Colonic mucosa (tissue), 4 donors: ENCODE results near the gene TYROBP. TPM values are rescaled to one million over a fixed set of nuclear protein-coding genes. Genes with fewer than 3 reads are reported as not detected.

ENCODE experiments used
- DNase-seq: peaks from one replicate; pipeline ENCODE4 v3.0.0-alpha.2; 2020
- H3K27ac ChIP-seq: fragments of 200-600 bp; one replicate; pipeline ENCODE4 v1.8.0; 2021
- H3K27me3 ChIP-seq: fragments of 200-600 bp; one replicate; pipeline ENCODE4 v1.8.0; 2021
- H3K36me3 ChIP-seq: fragments of 200-600 bp; one replicate; pipeline ENCODE4 v1.8.0; 2021
- H3K4me1 ChIP-seq: fragments of 200-600 bp; one replicate; pipeline ENCODE4 v1.8.0; 2021; ENCODE audit warnings: mild to moderate bottlenecking
- H3K4me3 ChIP-seq: fragments of 200-600 bp; one replicate; pipeline ENCODE4 v1.8.0; 2021
- H3K9ac ChIP-seq, 2 donors: one replicate each; pipeline ENCODE4 v1.7.0; 2013; ENCODE audit warnings: control low read depth in 2 of 2, low read depth in 2 of 2, low read length in 2 of 2
- H3K9me3 ChIP-seq: fragments of 200-600 bp; one replicate; pipeline ENCODE4 v1.8.0; 2021
- CTCF ChIP-seq: fragments of 200-600 bp; IDR thresholded peaks from one replicate; pipeline ENCODE4 v1.8.0; 2022; ENCODE audit warnings: antibody characterized with exemption, mild to moderate bottlenecking
- intact Hi-C: fragments of 100-400 bp; cut with DNase I; formaldehyde crosslinking; loops from one replicate; pipeline ENCODE4 v1.14.1; 2022
- total RNA-seq, 2 donors: library from RNA; stranded (reverse); fragmentation: NEBNext Ultra II Directional in 1 of 2; extraction: Animal tissue kit (Norgen Biotek cat#: 25700) in 1 of 2; gene quantifications; one replicate each; pipeline ENCODE4 v1.2.1, GENCODE V29; 2021
- donor health status: healthy.
- donor health status: DM: no; HTN: no; CAD: no.
- donor health status: DM: no; HTN: no; CAD: no.

The TYROBP gene
- total RNA-seq, 2 donors from 2014 or later = 10.4 to 32.8 TPM

GRCh38 chr19:35935911-35936737 lies 28.0 kb upstream of the TYROBP start, which contains the start of gene LRFN3:
TSS of gene LRFN3 (plus strand) at chr19:35936374. CDS start at chr19:35939426, 3,052 bp downstream.
- DNase-seq = peak; percentile 83
- Histone ChIP-seq H3K4me3 (peak within 1 kb of the TSS; percentile 53), H3K27ac (no peak within 1 kb of the TSS), H3K27me3 (no peaks in the 10 kb centered on the region), H3K9ac (peak within 1 kb of the TSS; percentile 67 to 82), H3K36me3 (no peaks in the 10 kb centered on the region), H3K9me3 (no peaks in the 10 kb centered on the region), H3K4me1 (peaks cover 5% of the 10 kb centered on the region)
- TF ChIP-seq CTCF = no peak
- intact Hi-C loops = loop anchor here (10.0 kb wide), 1 partner anchor 191 kb away; the partner anchor contains the start of genes IGFLR1, LIN37, PSENEN and U2AF1L4

- Histone ChIP-seq H3K4me3 (no peak overlapping the region), H3K27me3 (no peaks in the 10 kb centered on the region), H3K9me3 (no peaks in the 10 kb centered on the region), H3K27ac (no peak overlapping the region), H3K4me1 (peaks cover 5% of the 10 kb centered on the region), H3K36me3 (no peaks in the 10 kb centered on the region), H3K9ac (no peak overlapping the region)
- intact Hi-C loops = loop anchor here (5.0 to 10.0 kb wide), 4 partner anchors 35 to 240 kb away; partner anchors contain the start of genes IGFLR1, LIN37, PSENEN and U2AF1L4
- TF ChIP-seq CTCF = no peak
- no peak for DNase-seq
Measured at GRCh38 chr19:35932291-35932936, 24.3 kb upstream of the TYROBP start.

- Histone ChIP-seq H3K4me3 (no peak overlapping the region), H3K27me3 (no peaks in the 10 kb centered on the region), H3K27ac (no peak overlapping the region), H3K4me1 (peaks cover 2% of the 10 kb centered on the region), H3K36me3 (no peaks in the 10 kb centered on the region), H3K9me3 (no peaks in the 10 kb centered on the region), H3K9ac (no peak overlapping the region)
- no peak for DNase-seq
- intact Hi-C loops = loop anchor here (5.0 to 10.0 kb wide), 4 partner anchors 35 to 240 kb away; partner anchors contain the start of genes IGFLR1, LIN37, PSENEN and U2AF1L4
- no peak for TF ChIP-seq CTCF
Measured at GRCh38 chr19:35931874-35932202, 23.7 kb upstream of the TYROBP start.

GRCh38 chr19:35931161-35931873 lies 23.2 kb upstream of the TYROBP start:
- Histone ChIP-seq H3K9ac (peak overlapping the region; percentile 44 to 73), H3K36me3 (no peaks in the 10 kb centered on the region), H3K4me1 (no peaks in the 10 kb centered on the region), H3K27ac (peak overlapping the region; percentile 53), H3K4me3 (no peak overlapping the region), H3K27me3 (no peaks in the 10 kb centered on the region), H3K9me3 (no peaks in the 10 kb centered on the region)
- intact Hi-C loops = loop anchor here (5.0 to 10.0 kb wide), 4 partner anchors 34 to 239 kb away; partner anchors contain the start of genes IGFLR1, LIN37, PSENEN and U2AF1L4
- TF ChIP-seq CTCF = peak; percentile 54
- peak; percentile 99 for DNase-seq

GRCh38 chr19:35929876-35930275 lies 21.8 kb upstream of the TYROBP start:
- no peak for TF ChIP-seq CTCF
- Histone ChIP-seq H3K27ac (no peak overlapping the region), H3K4me1 (no peaks in the 10 kb centered on the region), H3K4me3 (no peak overlapping the region), H3K27me3 (no peaks in the 10 kb centered on the region), H3K36me3 (no peaks in the 10 kb centered on the region), H3K9me3 (no peaks in the 10 kb centered on the region), H3K9ac (no peak overlapping the region)
- DNase-seq = no peak
- intact Hi-C loops = loop anchor here (5.0 to 10.0 kb wide), 4 partner anchors 33 to 238 kb away; partner anchors contain the start of genes IGFLR1, LIN37, PSENEN and U2AF1L4
